GM21825 (cell line): Measurements from ENCODE around the gene PALS2.

Experiments
- ATAC-seq: cut with Tn5 transposase; IDR thresholded peaks from one replicate; pipeline ENCODE4 v1.9.1; 2021; ENCODE audit warnings: mild to moderate bottlenecking, moderate library complexity; ENCODE audit not compliant: unreplicated experiment

PALS2 gene

GRCh38 chr7:24587853-24588252 lies 14.6 kb downstream of the PALS2 start:
- peak; percentile 45 for ATAC-seq

- no peak for ATAC-seq
Measured at GRCh38 chr7:24591152-24591551, 17.9 kb downstream of the PALS2 start.

DNA sequence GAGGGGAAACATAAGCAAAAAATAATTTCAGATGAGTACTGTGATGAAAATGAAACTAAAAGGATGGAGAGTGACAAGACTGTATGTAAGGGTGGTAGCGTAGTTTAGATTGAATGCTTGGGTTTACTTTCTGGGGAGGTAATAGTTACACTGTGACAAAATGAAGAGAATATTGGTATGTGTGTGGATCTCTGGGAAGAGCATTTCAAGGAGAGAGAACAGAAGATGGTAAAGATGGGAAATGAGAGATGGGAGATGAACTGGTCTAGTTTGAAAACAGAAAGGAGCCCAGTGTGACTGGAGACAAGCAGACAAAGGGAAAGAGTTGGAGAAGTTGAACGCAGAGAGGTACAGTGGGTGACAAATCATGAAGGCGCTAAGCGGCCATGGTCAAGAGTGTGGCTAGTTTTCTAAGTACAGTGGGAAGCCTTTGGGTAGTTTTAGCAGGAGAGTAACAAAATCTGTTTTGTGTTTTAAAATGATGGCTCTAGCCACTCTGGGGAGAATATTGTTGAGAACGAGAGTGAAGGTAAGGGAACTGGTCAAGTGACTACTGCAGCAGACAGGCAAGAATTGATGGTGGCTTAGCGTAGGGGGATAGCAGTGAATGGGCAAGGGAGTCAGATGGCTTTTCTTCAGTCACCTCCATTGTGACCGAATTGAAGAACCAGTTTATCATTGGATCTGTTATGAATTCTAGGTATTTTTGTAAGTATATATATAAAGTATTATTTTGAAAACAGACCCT lies 22.6 kb downstream of the PALS2 start:
- peak; percentile 57 for ATAC-seq

DNA sequence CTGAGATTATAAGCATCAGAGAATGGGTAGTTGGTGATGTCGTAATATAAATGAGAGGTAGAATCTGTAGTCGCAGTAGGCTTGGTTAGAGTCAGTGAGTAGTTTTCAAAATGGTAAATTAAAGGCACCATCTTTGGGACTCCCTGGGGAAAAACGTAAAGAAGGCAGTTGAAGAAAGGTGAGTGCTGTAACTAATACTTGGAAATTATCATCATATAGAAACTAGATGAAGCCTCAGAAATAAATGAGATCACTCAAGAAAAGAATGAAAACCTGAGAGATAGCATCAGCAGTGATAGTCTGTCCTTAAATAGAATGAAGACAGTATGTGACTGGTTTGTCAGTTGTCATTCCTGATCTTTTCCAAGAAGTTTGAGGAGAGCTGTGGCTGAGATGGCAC lies 23.8 kb downstream of the PALS2 start:
- no peak for ATAC-seq

GRCh38 chr7:24601600-24601999 lies 28.3 kb downstream of the PALS2 start:
- ATAC-seq: no peak

DNA sequence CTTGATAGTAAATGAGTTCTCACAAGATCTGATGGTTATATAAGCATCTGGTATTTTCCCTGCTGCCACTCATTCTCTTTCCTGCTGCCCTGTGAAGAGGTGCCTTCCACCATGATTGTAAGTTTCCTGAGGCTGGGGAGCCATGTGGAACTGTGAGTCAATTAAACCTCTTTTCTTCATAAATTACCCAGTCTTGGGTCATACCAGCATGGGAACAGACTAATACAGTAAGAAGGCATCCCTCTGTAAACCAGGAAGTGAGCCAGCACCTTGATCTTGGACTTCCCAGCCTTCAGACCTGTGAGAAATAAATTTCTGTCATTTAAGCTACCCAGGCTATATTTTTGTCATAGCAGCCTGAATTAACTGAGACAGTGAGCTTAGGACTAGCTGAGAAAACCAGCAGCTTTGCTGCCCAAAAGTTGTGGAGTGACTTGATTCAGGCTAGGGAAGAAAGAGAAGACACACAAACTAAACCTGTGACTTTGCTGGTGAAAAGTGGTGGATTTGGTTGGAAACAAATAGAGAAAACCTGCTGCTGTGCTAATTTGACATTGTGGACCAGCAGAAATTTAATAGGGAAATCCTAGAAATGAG lies 29.7 kb downstream of the PALS2 start:
- no peak for ATAC-seq

DNA sequence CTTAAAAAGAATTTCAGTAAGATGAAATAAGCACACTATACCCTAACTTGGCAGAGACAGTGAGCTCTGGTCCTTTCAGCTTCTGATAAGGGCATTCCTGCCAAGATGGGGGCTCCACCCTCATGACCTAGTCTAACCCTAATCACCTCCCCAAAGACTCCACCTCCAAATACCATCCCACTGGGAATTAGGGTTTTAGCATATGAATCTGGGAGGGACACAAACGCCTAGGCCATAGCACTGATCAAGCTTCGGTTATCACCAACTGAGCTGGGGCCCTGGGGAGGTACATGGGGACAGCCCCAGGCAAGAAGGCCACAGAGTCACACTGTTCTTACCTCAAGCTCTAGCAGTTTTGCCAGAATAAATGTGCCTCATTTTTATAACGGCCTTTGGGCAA lies 31.4 kb downstream of the PALS2 start:
- ATAC-seq: no peak

DNA sequence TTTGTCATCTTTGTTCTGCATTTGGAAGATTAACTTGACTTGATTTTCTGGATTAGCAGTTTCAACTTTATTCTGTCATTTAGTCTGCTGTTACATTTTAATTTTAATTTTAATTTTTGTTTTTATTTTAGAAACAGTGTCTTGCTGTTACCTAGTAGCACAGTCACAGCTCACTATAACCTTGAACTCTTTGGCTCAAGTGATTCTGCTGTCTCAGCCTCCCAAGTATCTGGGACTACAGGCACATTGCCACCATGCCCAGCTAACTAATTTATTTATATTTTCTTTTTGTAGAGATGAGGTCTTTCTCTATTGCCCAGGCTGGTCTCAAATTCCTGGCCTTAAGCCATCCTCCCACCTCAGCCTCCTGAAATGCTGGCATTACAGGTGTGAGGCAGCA lies 35.3 kb downstream of the PALS2 start:
- ATAC-seq: no peak

DNA sequence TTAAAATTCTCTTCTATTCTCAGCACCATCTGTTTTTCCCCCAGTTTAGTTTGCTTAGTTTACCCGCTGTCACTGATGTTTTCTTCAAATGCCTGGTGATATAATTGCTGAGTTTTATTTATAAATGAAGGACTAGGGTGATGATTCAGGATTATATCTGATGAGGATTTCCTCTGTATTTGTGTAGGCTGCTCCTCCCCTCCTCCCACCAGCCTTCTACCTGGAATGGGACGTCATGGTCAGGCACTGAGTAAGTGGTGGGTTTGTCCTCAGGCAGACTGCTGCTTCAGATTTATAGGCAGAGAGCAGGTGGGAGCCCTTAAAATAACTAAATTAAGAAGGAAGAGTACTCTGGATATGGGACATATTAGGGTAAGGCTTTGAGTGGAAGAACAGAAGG lies 35.8 kb downstream of the PALS2 start:
- no peak for ATAC-seq

- ATAC-seq: no peak
Measured at GRCh38 chr7:24609570-24609969, 36.3 kb downstream of the PALS2 start.

GRCh38 chr7:24611130-24611529 lies 37.9 kb downstream of the PALS2 start:
- ATAC-seq: no peak

GRCh38 chr7:24617957-24618616 lies 44.8 kb downstream of the PALS2 start:
- no peak for ATAC-seq

DNA sequence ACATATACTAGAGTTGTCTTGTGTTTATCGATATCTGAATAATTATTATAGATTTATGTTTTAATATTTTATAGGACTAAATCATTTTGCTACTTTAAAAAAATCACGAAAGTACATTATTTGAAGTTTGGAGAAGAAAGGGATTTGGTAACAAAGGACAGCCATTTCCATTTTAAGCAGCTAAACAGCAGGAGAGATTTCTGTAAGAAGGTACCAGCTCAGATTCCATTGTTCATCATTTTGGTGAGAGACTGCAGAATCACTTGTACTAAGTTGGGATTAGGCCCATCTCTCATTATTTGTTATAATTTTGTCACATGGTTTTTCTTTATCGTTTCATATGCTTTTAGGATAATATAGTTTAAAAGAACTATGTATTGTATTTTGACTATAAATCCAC lies 46.7 kb downstream of the PALS2 start:
- ATAC-seq: no peak

- no peak for ATAC-seq
Measured at GRCh38 chr7:24622646-24623182, 49.5 kb downstream of the PALS2 start.
